GM18508 (cell line): ENCODE measurements around the gene ATF1.

ENCODE experiments used
- ATAC-seq: cut with Tn5 transposase; IDR thresholded peaks from one replicate; pipeline ENCODE4 v1.9.1; 2021; ENCODE audit warnings: moderate number of reproducible peaks; ENCODE audit not compliant: insufficient read depth, unreplicated experiment

Gene ATF1

DNA sequence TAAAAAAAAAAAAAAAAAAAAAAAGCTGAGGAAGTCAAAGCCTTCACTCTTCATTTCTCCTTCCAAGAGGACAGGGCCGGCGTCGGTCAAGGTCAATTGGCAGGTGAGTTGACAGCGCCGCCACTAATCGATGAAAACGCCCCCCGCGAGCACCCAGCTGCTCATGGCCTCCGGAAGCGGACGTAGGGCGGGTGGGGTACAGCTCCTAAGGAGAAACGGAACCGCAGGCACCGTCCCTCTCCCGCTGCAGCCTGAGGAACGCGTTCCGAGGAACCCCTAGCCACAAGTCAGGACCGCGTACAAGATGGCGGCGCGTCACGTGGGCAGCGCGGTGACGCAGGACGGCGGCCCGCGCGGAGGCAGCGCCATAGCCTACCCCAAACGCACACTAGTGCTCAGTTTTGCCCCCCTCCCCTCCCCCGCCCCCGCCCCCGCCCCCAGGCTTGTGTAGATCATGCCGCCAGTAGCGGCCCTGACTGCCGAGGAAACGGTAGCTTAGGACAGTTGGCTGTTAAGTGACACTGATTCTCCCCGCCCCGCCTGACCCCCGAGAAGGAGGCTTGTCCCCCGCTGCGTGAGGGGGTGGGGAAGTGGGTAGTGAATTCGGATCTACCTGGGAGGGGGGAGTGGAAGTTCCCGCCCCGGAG lies at the start of gene ATF1:
TSS of gene ATF1 (plus strand) at position 463 of the 647 bp plus-strand sequence. CDS start 16,045 bp downstream, outside the sequence.
- peak; percentile 57 for ATAC-seq

DNA sequence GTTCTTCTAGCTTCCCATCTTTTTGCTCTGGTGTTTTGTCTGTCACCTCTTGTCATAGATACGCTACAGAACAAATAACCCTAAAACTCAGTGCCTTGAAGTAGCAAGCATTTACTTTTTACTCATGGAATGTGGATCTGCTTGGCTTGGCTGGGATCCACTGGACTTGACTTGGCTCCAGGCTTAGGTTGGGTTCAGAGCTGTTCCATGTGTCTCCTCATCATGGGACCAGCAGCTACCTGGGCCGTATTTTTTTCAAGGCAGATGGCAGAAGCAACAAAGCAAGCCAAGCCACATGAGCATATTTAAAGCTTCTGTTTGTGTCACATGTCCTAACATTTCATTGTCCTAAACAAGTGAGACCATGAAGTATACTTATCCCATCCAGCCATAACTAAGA lies 48.7 kb upstream of the ATF1 start:
- ATAC-seq: no peak

DNA sequence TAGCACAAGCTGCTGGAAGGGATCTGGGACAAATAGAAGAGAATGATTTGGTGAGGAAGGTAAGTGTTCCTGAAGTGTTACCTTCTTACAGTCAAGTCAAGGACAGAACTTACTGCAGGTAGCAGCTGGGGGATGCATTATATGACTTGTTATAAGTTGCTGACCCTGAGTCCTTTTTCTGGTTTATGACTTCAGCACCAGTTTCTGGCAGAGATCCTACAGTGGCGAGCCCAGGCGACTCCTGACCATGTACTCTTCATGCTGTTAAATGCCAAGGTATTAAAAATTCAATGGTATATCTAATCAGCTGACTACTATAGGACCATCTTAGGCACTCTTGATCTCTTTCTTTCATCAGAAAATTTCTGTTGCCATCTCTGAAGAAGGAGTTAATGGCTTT lies 45.1 kb upstream of the ATF1 start:
- ATAC-seq: no peak

DNA sequence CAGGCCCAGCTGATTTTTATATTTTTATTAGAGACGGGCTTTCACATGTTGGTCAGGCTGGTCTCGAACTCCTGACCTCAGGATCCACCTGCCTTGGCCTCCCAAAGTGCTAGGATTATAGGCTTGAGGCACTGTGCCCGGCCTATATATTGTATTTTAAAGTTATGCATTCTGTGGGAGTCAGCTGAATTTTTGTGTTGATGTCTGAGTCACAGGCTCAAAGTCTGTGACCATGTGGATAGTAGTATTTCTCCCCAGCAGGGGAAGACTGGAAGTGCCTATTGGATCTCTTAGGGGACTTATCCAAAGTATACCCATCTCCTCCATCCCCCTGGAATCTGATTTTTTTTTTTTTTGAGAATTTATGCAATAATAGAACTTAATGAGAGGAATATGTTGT lies 43.8 kb upstream of the ATF1 start:
- ATAC-seq: no peak

DNA sequence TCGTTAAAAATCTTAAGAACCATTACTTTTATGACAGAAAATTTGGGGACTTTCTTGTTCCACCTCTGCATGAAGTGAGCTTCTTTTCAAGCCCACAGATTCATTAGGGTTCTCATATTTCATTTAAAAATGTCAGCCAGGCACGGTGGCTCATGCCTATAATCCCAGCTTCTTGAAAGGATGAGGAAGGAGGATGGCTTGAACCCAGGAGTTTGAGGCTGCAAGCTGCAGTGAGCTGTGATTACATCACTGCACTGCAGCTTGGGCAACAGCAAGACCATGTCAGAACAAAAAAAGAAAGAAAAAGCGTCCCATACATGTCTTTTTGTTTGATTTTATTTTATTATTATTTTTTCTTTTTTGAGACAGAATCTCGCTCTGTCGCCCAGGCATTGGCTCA lies 43.4 kb upstream of the ATF1 start:
- no peak for ATAC-seq

DNA sequence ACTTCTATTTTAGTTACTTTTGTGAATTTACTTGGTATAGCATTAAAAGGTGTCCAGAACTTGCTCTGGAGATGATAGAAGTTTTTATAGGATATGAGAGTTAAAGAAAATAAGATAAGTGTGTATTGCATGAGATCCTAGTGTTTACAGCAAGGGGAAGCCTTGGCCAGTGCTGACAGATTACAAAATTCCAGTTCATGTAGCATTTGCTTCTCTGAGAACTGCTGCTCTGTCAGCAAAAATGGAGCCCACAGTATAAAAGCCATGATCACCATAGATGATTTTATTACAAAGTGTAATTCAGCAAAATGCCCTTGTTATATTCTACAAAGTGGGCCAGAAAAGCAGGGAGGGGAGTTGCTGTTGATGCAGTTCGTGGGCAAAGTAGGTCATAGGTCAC lies 40.0 kb upstream of the ATF1 start:
- no peak for ATAC-seq

DNA sequence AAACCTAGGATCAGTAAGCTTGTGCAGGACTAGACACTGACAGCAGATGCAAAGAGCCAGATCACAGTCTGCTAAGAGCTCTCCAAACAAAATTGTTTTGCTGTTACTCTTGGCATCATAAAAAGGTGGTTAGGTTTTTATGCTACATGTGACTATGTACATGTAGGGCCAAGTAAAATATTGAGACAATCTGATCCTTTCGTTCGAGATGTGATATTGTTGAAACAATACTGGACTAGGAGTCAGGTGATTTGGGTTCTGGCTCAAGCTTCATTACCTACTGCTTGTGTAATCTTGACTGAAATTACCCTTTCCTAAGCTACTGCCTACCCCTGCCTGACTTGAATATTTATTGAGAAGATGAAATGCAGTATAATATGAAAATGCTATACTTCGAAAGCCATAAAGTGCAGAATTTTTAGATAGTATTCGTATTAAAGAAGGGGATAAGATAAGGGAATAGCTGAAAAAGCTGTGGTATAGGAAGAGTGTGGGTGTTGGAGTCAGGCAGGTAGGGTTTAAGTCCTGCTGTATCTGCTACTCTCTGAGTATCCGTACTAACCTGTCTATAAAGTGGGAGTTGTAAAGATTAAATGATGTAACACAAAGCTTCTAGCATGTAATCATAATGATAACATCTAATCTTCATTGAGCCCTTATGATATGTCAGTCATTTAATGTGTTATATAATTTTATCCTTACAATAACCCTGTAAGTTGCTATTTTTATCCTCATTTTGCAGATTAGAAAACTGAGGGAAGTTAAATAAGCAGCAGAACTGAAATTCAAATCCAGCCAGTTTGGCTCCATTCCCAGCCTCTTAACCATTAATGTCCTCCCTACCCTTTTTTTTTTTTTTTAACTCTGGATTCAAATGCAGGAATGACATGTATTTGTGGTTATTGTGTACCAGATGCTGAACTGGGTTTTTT lies 38.6 kb upstream of the ATF1 start:
- no peak for ATAC-seq

DNA sequence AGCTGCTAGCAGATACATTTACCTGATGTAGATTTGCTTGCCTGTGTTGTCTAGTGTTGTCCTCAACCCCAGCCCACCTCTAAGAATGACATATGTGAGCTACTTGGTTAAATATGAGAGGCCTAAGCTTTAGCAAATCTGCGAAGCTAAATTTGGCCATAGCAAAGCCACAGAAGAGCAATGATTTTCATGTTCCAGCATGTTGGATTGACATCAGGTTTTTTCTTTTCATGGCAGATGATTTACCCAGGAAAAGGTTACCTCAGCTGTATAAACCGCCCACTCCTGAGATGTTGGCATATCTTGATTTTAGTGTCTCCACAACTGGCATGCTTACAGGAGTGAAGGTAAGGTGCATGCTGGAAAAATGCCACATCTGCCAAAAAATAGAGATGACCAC lies 36.4 kb upstream of the ATF1 start:
- ATAC-seq: no peak

DNA sequence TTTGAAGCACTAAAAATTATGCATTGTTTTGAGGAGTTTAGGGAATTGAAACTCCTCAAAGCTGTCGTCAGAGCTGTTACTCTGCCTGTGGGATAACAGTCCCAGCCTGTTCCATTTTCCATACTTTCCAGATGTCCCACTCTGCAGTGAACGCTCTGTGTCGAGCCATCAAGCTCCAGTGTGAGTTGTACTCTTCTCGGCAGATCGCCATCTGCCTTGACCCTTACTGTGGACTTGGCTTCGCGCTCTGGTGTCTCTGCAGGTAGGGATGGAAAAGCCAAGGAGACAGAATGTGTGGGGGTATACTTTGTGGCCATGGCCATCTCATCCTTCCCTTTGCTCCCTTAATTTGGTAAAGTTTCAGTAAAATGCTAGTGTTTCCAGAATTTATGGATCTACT lies 35.5 kb upstream of the ATF1 start:
- no peak for ATAC-seq

DNA sequence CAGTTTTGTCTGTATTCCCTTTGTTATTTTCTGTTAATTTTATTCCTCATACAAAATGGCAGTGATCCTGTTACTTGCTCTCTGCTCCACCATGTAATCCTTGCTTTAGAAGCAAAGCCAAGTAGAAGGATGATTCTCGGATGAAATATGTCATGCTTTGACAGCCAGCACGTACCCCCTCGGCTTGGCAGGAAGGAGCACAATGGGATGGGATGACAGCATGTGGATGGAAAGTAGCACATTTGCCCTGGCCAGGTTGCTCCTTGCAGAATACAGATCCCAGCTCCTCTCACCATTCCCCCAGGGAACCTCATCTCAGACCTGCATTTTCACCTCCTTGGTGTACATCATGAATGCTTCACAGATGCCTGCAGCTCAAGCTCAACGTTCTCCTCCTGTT lies 35.1 kb upstream of the ATF1 start:
- ATAC-seq: no peak

DNA sequence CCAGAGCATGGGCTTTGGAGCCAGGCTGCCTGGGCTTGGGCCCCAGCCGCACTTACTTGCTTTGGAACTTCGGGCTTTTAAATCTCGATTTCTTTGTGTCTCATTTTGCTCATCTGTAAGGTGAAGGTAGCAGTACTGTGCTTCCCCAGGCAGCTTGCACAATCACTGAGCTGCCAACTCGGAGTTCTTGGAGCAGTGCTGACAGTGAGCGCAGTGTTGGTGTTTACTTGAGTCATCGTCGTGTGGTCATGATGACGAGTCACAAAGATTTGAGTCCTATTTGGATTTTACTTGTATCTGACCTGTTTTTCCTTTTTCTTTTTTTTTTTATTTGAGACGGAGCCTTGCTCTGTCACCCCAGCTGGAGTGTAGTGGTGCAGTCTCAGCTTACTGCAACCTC lies 31.3 kb upstream of the ATF1 start:
- no peak for ATAC-seq

DNA sequence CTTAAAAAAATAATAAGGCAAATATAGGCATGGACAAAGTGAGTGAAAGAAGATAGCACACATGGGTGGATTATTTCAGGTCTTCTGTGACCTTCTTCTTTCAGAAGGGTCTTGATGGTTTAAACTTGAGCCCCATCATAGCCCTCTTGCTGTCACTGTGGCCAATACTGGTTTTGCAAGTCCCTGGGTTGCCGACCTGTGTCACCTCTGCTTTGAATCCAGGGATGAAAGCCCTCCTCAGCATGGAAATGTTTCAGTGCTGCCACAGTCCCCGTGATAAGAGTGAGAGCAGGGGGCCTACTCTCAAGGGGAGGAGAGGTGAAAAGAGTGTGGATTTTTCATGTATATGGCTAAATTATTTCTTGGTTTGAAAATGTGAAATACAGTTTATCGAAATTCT lies 30.2 kb upstream of the ATF1 start:
- ATAC-seq: no peak

DNA sequence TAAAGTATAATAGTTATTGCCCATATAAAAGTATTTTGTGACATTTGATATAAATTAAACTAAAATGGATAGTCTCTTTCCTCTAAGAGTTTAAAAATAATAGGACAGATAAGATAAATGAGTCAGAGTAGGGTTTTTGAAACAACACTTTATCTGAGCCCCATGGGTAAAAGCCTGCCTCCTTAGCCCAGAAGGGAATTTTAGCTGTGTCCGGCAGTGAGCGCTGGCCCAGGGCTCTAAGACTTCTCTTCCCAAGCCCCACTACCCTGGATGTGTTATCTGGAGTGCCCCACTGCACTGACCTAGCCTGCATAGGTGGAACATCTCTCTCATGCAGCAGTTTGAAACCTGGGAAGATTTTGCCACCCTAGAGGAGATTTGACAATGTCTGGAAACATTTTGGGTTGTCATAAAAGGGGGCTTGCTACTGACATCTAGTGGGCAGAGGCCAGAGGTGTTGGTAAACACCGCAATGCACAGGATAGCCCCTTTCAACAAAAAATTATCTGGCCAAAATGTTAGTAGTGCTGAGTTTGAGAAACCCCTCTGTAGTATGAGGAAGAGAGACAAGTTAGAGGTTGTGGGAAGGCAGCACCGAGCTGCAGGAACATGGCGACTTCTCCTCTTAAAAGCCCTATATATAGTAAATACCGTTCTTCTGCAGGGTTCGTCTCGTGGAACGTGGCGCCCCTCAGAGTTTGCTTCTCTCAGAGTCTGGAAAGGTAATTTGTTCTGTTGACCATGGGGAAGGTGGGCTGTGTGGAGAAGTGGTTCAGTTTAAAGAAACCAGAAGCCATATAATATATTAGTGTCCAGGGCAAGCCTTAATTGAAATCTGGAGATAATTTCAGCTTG lies 29.3 kb upstream of the ATF1 start:
- ATAC-seq: no peak

DNA sequence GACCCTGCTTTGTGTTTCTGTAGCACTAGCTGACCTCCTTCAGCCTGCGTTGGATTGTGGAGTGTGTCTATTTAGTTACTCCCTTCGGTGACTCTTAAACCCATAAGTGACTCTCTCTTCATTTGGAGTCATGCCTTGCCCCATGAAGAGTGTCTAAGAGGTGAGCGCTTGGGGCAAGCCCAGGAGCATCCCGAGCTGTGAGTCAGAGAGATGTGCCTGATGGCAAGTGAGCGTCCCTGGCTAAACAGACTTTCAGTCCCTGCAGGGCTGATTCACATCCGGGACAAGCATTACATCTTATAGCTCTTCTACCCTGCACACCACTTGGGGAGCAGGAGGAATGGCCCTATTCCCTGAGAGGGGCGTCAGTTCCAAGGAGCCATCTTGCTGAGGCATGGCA lies 24.3 kb upstream of the ATF1 start:
- ATAC-seq: no peak

DNA sequence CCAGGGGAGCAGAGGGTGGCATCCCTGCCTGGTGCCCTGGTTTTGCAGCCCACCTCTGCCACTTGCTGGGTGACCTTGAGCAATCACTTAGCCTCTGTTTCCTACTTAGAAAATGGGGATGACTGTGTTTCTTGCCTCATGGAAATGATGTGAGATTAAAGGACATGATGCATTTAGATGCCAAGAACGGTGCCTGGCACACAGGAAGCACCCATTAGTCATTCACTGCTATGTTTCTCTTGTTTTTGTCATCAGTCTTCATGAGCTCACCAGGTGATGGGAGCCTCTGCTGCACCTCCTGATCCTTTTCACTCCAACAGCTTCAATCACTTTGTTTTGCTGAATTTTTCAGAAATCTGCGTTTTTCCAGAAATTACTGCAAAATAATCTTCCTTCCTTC lies 23.6 kb upstream of the ATF1 start:
- ATAC-seq: no peak

DNA sequence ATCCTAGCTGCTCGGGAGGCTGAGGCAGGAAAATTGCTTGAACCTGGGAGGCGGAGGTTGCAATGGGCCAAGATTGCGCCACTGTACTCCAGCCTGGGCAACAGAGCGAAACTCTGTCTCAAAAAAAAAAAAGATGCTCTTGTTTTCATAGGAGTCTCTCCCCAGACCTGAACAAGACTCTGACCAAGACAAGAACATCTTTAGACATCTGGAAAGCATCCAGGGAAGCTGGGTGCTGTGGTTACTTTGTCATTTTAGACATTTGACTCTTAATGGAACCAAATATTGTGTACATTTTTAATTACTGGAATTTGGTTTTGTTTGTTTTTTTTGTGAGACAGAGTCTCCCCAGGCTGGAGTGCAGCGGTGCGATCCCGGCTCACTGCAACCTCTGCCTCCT lies 21.1 kb upstream of the ATF1 start:
- no peak for ATAC-seq

DNA sequence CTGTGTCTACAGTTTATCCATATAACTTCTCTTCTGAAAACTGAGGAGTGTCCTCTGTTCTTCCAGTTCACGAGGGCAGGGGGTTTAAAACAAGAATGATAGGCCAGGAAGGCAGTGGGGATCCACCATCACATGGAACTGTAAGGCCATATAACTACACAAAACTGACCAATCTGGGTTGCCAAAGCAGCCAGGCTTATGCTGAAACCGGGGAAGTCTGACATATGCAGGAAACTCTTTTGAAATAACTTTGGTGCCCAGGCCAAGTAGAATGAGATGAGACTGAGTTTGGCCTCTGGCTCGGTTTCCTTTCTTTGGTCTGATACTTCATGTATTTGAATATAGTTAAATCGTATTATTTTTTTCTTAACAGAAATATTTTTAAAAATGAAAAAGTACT lies 18.0 kb upstream of the ATF1 start:
- no peak for ATAC-seq

DNA sequence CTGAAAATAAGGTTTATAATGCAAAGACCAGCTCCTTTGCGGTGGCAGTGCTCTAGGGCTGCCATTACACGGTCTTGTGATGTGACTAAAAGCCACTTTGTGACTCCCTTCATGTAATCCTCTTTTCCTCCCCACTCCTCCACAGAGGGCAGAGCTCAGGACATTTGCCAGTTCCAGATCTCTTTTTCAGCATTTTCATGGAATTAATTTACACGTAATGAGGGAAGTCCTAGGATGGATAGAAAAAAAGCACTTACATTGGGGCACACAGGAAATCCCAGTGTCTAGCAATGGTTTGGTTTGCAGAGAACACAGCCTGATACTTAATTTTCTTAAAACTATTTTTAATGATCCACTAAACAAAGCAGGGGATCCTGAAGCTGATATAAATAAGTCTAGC lies 17.5 kb upstream of the ATF1 start:
- no peak for ATAC-seq

DNA sequence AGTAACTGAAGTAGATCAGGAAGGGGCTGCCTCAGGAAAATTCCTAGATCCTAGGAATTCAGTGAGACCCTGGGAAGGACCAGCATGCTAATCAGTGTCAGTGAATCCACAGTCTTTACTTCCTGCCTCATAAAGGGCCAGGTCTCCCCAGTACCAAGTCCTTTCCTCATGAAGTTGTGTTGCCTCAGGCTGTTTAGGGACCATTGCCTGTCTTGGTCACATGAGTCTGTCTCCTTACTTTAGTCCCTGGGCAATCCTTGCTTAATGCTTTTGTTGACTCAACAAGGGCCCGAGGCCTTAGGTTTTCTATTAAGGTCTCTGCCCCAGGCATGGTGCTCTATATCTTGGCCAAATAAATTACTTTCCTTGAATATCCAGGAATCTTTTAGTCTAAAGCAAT lies 16.1 kb upstream of the ATF1 start:
- ATAC-seq: no peak

DNA sequence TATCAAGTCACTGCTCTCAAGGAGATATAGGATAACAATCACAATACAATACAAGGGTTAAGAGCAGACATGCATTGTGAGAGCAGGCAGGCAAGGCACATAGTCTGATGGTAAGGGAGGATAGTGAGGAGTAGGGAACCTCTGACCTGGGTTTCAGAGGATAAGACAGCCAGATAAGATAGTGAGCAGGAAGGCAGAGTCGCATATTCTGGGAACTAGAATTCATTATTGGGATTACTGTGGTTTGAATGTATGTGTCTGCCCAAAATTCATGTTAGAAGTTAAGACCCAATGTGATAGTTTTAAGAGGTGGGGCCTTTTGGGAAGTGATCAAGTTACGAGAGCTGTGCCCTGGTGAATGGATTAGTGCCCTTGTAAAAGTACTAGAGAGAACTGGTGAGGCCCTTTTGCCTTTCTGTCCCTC lies 14.4 kb upstream of the ATF1 start:
- no peak for ATAC-seq

DNA sequence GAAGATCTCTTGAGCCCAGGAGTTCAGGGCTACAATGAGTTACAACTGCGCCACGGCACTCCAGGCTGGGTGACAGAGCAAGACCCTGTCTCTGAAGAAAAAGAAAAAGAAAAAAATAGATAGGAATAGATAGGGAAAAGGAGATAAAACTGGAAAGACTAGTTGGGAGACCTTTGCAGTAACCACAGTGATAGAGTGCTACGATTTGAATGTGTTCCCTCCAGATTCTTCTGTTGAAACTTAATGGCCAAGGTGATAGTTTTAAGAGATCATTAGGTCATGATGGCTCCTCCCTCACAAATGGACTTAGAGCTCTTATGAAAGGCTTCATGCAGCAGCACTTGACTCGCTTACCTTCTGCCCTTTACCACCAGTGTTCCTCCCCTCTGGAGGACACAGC lies 13.5 kb upstream of the ATF1 start:
- no peak for ATAC-seq
